Measurements from ENCODE around the gene CACNA1B. TPM values are rescaled to one million over a fixed set of nuclear protein-coding genes. Genes with fewer than 3 reads are reported as not detected.

Gene CACNA1B
- total RNA-seq, 1 donor from 2014 or later: 0.74 TPM

DNA sequence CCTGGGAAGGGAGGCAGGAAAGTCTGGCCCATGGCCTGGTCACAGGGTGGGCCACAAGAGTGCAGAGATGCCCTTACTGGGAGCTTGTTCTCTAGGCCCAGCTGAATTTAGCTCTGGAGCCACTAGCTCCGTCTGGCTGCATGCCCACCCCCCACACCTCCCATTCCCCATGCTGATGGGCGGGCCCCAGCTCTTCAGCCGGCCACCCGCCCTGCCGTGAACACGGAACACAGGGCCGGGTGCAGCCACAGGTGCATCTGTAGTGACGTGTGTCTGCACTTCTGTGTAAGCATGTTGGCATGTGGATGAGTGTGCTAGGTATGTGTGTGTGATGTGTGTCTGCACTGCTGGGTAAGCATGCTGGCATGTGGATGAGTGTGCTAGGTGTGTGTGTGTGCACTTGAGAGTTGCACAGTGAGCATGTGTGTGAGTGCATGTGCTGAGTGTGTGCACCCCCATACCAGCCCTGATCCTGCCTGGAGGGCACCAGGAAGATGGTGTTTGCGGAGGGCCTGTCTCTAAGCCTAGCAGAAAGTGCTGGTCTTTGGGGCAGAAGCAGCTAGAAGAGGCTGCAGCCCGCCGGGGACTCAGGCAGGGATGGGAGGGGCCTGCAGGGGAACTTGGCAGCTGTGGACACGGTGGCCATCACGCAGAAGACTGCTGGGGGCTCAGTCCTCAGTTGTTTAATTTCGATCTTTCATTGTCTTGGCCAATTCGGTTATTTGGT, 136.4 kb downstream of the CACNA1B start:
- Histone ChIP-seq H3K36me3 (no peaks in the 10 kb centered on the region), H3K27ac (no peak overlapping the region), H3K4me1 (no peaks in the 10 kb centered on the region), H3K27me3 (no peaks in the 10 kb centered on the region), H3K9me3 (no peaks in the 10 kb centered on the region), H3K4me3 (no peak overlapping the region)
- intact Hi-C loops (cut with DNase I): no loop called here
- TF ChIP-seq CTCF (IDR thresholded peaks at IDR 0.05) (no peak), POLR2A (IDR thresholded peaks at IDR 0.05) (no peak), POLR2AphosphoS5 (IDR thresholded peaks at IDR 0.05; ENCODE audit: insufficient read depth in 1 of 2, low read depth in 1 of 2) (no peak)
- no peak for DNase-seq (ENCODE audit: extremely low spot score in 2 of 2)

GRCh38 chr9:138014563-138014945, 137.0 kb downstream of the CACNA1B start:
- Histone ChIP-seq H3K4me1 (no peaks in the 10 kb centered on the region), H3K4me3 (no peak overlapping the region), H3K36me3 (no peaks in the 10 kb centered on the region), H3K9me3 (no peaks in the 10 kb centered on the region), H3K27ac (no peak overlapping the region), H3K27me3 (no peaks in the 10 kb centered on the region)
- TF ChIP-seq POLR2AphosphoS5 (IDR thresholded peaks at IDR 0.05; ENCODE audit: insufficient read depth in 1 of 2, low read depth in 1 of 2) (no peak), CTCF (IDR thresholded peaks at IDR 0.05) (no peak)
- intact Hi-C loops (cut with DNase I): no loop called here
- DNase-seq (ENCODE audit: extremely low spot score in 2 of 2): no peak

DNA sequence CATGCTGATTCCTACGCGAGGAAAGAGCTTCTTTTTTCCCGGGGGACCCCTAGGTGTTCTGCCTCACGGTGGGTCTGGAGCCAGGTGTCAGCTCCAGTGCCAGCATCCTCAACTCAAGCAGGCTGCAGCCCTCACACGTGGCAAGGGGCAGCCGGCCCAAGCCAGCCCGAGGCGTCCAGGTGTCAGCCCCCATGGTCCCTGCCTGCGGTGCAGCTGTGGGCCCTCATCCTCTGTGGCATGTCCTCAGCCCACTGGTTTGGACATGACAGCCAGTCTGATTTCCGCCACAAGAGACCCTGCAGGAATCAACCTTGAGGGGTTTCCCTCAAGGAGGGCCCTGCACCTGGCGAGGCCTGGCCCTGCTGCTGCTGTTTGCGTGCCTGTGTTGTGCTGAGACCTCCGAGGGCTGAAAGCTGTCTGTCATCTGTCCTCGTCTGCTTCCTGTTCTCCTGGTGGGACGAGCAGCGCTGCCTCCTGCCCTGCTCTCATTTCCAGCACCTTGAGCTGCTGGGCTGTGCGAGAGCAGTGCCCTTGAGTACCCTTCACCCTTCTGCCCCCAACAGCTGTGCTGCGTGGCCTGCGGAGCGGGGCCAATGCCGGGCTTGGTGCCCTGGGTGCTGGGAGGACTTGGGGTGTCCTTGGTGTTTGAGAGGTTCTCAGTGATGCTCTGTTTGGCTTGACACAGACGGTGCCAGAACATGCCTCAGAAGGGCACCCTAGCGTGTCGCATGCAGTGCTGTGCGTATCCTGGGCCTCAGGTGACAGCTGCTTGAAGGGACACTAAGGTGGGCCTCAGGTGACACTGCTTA, 137.6 kb downstream of the CACNA1B start:
- DNase-seq (ENCODE audit: extremely low spot score in 2 of 2): no peak
- Histone ChIP-seq H3K4me3 (no peak overlapping the region), H3K27me3 (no peaks in the 10 kb centered on the region), H3K9me3 (no peaks in the 10 kb centered on the region), H3K36me3 (no peaks in the 10 kb centered on the region), H3K4me1 (no peaks in the 10 kb centered on the region), H3K27ac (no peak overlapping the region)
- intact Hi-C loops (cut with DNase I): no loop called here
- TF ChIP-seq CTCF (IDR thresholded peaks at IDR 0.05) (no peak), POLR2AphosphoS5 (IDR thresholded peaks at IDR 0.05; ENCODE audit: insufficient read depth in 1 of 2, low read depth in 1 of 2) (no peak), POLR2A (IDR thresholded peaks at IDR 0.05) (no peak)

DNA sequence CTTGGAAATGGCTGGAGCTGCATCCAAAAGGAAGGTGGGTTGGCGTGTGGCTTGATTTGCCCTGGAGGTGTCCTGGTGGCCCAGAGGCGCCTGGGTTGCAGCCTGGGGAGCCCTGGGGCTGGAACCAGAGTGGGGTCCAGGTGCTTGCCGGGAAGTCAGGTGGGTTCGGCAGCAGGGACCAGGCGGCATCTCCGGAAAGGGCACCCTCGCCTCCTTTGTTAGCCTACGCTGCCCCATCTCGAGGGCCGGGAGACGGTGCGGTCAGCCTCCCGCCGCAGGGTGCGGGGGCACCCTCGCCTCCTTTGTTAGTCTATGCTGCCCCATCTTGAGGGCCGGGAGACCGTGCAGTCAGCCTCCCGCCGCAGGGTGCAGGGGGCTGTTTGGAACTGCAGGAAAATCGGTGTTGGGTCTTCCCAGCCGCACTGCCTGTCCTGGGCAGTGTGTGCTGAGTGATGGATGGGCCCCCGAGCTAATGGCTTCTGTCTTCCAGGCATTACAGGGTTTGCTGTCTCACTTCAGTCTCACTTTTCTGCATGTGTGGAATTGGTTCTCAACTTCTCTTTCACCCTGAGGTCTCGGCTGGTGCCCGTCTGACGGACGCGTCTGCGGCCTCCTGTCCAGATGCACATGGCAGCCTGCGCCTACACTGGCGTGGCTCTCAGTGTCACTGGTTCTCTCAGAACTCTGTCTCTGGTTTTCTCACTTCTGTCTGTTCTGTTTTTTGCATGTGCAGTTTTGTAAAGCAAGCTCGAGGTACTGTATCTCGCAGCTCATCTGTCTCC, 139.0 kb downstream of the CACNA1B start:
- TF ChIP-seq POLR2A (IDR thresholded peaks at IDR 0.05) (no peak), POLR2AphosphoS5 (IDR thresholded peaks at IDR 0.05; ENCODE audit: insufficient read depth in 1 of 2, low read depth in 1 of 2) (no peak), CTCF (IDR thresholded peaks at IDR 0.05) (no peak)
- no peak overlapping the region for H3K4me3 ChIP-seq
- H3K36me3 ChIP-seq: no peaks in the 10 kb centered on the region
- H3K4me1 ChIP-seq: no peaks in the 10 kb centered on the region
- H3K9me3 ChIP-seq: no peaks in the 10 kb centered on the region
- H3K27me3 ChIP-seq: no peaks in the 10 kb centered on the region
- DNase-seq (ENCODE audit: extremely low spot score in 2 of 2): no peak
- intact Hi-C loops (cut with DNase I): no loop called here
- H3K27ac ChIP-seq: no peak overlapping the region

All from vagina (tissue), 2 donors.